ENCODE results near the gene MTF2. TPM values are rescaled to one million over a fixed set of nuclear protein-coding genes. Genes with fewer than 3 reads are reported as not detected.

The MTF2 gene
- total RNA-seq, 6 experiments from 2014 or later: 12.5 to 17.1 (median 14.0) TPM

GRCh38 chr1:93034397-93034796 is 44.7 kb upstream of the MTF2 start:
- peaks cover 6% of the 10 kb centered on the region; the same call in 1 of the 2 replicates for H3K4me1 Mint-ChIP-seq (ENCODE audit: low read depth)
- peaks cover 21% of the 10 kb centered on the region for H3K27me3 Mint-ChIP-seq (ENCODE audit: insufficient read depth)
- H3K4me3 Mint-ChIP-seq: no peak overlapping the region
- H3K27ac Mint-ChIP-seq: no peak overlapping the region
- H3K36me3 Mint-ChIP-seq (ENCODE audit: low read depth): no peaks in the 10 kb centered on the region
- TF ChIP-seq CTCF (IDR thresholded peaks at IDR 0.05): no peak
- no peak for DNase-seq
- no peaks in the 10 kb centered on the region for H3K9me3 Mint-ChIP-seq

GRCh38 chr1:93036672-93037071 is 42.4 kb upstream of the MTF2 start:
- Mint-ChIP-seq H3K36me3 (ENCODE audit: low read depth) (no peaks in the 10 kb centered on the region), H3K4me3 (no peak overlapping the region), H3K27me3 (ENCODE audit: insufficient read depth) (peaks cover 18% of the 10 kb centered on the region), H3K4me1 (ENCODE audit: low read depth) (peaks cover 6% of the 10 kb centered on the region; the same call in 1 of the 2 replicates), H3K27ac (no peak overlapping the region), H3K9me3 (no peaks in the 10 kb centered on the region)
- no peak for TF ChIP-seq CTCF (IDR thresholded peaks at IDR 0.05)
- DNase-seq: no peak

GRCh38 chr1:93042187-93043056 is 36.7 kb upstream of the MTF2 start:
- no peak for DNase-seq
- H3K36me3 Mint-ChIP-seq (ENCODE audit: low read depth): no peaks in the 10 kb centered on the region
- H3K9me3 Mint-ChIP-seq: no peaks in the 10 kb centered on the region
- peak overlapping the region; percentile 79 for H3K4me3 Mint-ChIP-seq
- H3K27ac Mint-ChIP-seq: no peak overlapping the region
- H3K27me3 Mint-ChIP-seq (ENCODE audit: insufficient read depth): peaks cover 20% of the 10 kb centered on the region
- no peak for TF ChIP-seq CTCF (IDR thresholded peaks at IDR 0.05)
- H3K4me1 Mint-ChIP-seq (ENCODE audit: low read depth): peaks cover 12% of the 10 kb centered on the region

GRCh38 chr1:93043057-93043557 is 36.0 kb upstream of the MTF2 start:
- no peak overlapping the region for H3K27ac Mint-ChIP-seq
- no peak for DNase-seq
- H3K36me3 Mint-ChIP-seq (ENCODE audit: low read depth): no peaks in the 10 kb centered on the region
- H3K27me3 Mint-ChIP-seq (ENCODE audit: insufficient read depth): peaks cover 17% of the 10 kb centered on the region
- no peak for TF ChIP-seq CTCF (IDR thresholded peaks at IDR 0.05)
- peak overlapping the region; percentile 79; the same call in 1 of the 2 replicates for H3K4me3 Mint-ChIP-seq
- peaks cover 12% of the 10 kb centered on the region for H3K4me1 Mint-ChIP-seq (ENCODE audit: low read depth)
- H3K9me3 Mint-ChIP-seq: no peaks in the 10 kb centered on the region

- no peaks in the 10 kb centered on the region for H3K36me3 Mint-ChIP-seq (ENCODE audit: low read depth)
Observed at GRCh38 chr1:93047618-93048017, 31.5 kb upstream of the MTF2 start.

More at GRCh38 chr1:93047618-93048017, 31.5 kb upstream of the MTF2 start:
- H3K9me3 Mint-ChIP-seq: no peaks in the 10 kb centered on the region
- no peak for DNase-seq
- peaks cover 19% of the 10 kb centered on the region for H3K27me3 Mint-ChIP-seq (ENCODE audit: insufficient read depth)
- TF ChIP-seq CTCF (IDR thresholded peaks at IDR 0.05): no peak
- no peak overlapping the region for H3K27ac Mint-ChIP-seq
- peaks cover 6% of the 10 kb centered on the region for H3K4me1 Mint-ChIP-seq (ENCODE audit: low read depth)
- H3K4me3 Mint-ChIP-seq: no peak overlapping the region
